DND-41 (cell line): ENCODE measurements around the gene LMF1.

Source experiments
- ATAC-seq: fragments of 200-7000 bp; cut with Tn5 transposase; 3 replicates; pipeline ENCODE4 v1.9.1; 2021; ENCODE audit warnings: low read depth; ENCODE audit not compliant: insufficient read depth
- DNase-seq: peaks from one replicate; pipeline ENCODE4 v3.0.0-alpha.2; 2020
- H2AFZ ChIP-seq: 2 replicates; pipeline ENCODE4 v1.6.0; 2012; ENCODE audit warnings: low read depth, low read length
- H3K27ac ChIP-seq: 2 replicates; pipeline ENCODE4 v1.5.1; 2012; ENCODE audit warnings: low read length, inconsistent platforms
- H3K27me3 ChIP-seq: fragments of 200-600 bp; sonication (generic); 2 replicates; pipeline ENCODE4 v1.6.0; 2012; ENCODE audit warnings: low read length, mild to moderate bottlenecking, inconsistent platforms; ENCODE audit not compliant: insufficient read depth, poor library complexity
- H3K36me3 ChIP-seq: 2 replicates; pipeline ENCODE4 v1.5.1; 2012; ENCODE audit warnings: low read length, inconsistent platforms; ENCODE audit not compliant: insufficient read depth
- H3K4me1 ChIP-seq: 2 replicates; pipeline ENCODE4 v1.5.1; 2012; ENCODE audit warnings: mild to moderate bottlenecking, low read length; ENCODE audit not compliant: insufficient read depth
- H3K4me2 ChIP-seq: 2 replicates; pipeline ENCODE4 v1.6.0; 2012; ENCODE audit warnings: mild to moderate bottlenecking, moderate library complexity, low read length, inconsistent platforms; ENCODE audit not compliant: insufficient read depth
- H3K4me3 ChIP-seq, 2 experiments: fragments of 200-600 bp in 1 of 2; shearing (Covaris generic) in 1 of 2; 2 replicates each; pipeline ENCODE4 v1.5.1; 2012 to 2016; ENCODE audit warnings: inconsistent platforms in 2 of 2, low read length in 2 of 2, mild to moderate bottlenecking in 2 of 2, low read depth in 1 of 2, moderate library complexity in 1 of 2
- H3K79me2 ChIP-seq: 2 replicates; pipeline ENCODE4 v1.6.0; 2012; ENCODE audit warnings: low read length, inconsistent platforms; ENCODE audit not compliant: insufficient read depth
- H3K9ac ChIP-seq: 2 replicates; pipeline ENCODE4 v1.6.0; 2012; ENCODE audit warnings: low read depth, mild to moderate bottlenecking, inconsistent platforms, low read length, moderate library complexity
- H3K9me3 ChIP-seq: 2 replicates; pipeline ENCODE4 v1.5.1; 2012; ENCODE audit warnings: low read length, moderate library complexity, mild to moderate bottlenecking, inconsistent platforms; ENCODE audit not compliant: insufficient read depth, severe bottlenecking
- H4K20me1 ChIP-seq: 2 replicates; pipeline ENCODE4 v1.6.0; 2012; ENCODE audit warnings: low read length; ENCODE audit not compliant: insufficient read depth
- CTCF ChIP-seq: IDR thresholded peaks from 2 replicates; pipeline ENCODE4 v1.5.1; 2012; ENCODE audit warnings: borderline replicate concordance, low read length, moderate library complexity, mild to moderate bottlenecking; ENCODE audit not compliant: poor library complexity, severe bottlenecking; ENCODE audit errors: extremely low read depth
- EZH2 ChIP-seq: IDR thresholded peaks from 3 replicates; pipeline ENCODE4 v1.6.1; 2012; ENCODE audit warnings: borderline replicate concordance, low read depth, mild to moderate bottlenecking, moderate library complexity, low read length, inconsistent platforms; ENCODE audit not compliant: severe bottlenecking

The LMF1 gene

GRCh38 chr16:938752-939151 is 32.0 kb downstream of the LMF1 start:
- Histone ChIP-seq H3K27me3 (no peaks in the 10 kb centered on the region), H3K4me2 (no peak overlapping the region), H2AFZ (no peak overlapping the region), H3K27ac (no peak overlapping the region), H3K9me3 (peaks cover 18% of the 10 kb centered on the region), H3K4me3 (no peak overlapping the region), H3K36me3 (peaks cover 29% of the 10 kb centered on the region), H4K20me1 (peaks cover 4% of the 10 kb centered on the region; the same call in 1 of the 2 replicates), H3K9ac (no peak overlapping the region), H3K79me2 (no peaks in the 10 kb centered on the region), H3K4me1 (no peaks in the 10 kb centered on the region)
- TF ChIP-seq EZH2 (no peak), CTCF (no peak)
- DNase-seq (no peak), ATAC-seq (no peak)

- Histone ChIP-seq H3K4me3 (no peak overlapping the region), H2AFZ (no peak overlapping the region), H3K79me2 (no peaks in the 10 kb centered on the region), H3K9ac (no peak overlapping the region), H3K4me2 (no peak overlapping the region), H3K4me1 (no peaks in the 10 kb centered on the region), H3K27me3 (no peaks in the 10 kb centered on the region), H3K9me3 (peaks cover 16% of the 10 kb centered on the region), H4K20me1 (peaks cover 4% of the 10 kb centered on the region; the same call in 1 of the 2 replicates), H3K36me3 (peaks cover 34% of the 10 kb centered on the region), H3K27ac (no peak overlapping the region)
- DNase-seq: no peak
- TF ChIP-seq EZH2 (no peak), CTCF (no peak)
- no peak for ATAC-seq
These were observed 32.6 kb downstream of the LMF1 start for GRCh38 chr16:938136-938535.

- no peak overlapping the region for H3K4me2 ChIP-seq
- H3K9me3 ChIP-seq: peaks cover 14% of the 10 kb centered on the region
- no peak for DNase-seq
- no peak overlapping the region for H3K27ac ChIP-seq
- peaks cover 4% of the 10 kb centered on the region; the same call in 1 of the 2 replicates for H4K20me1 ChIP-seq
- H3K79me2 ChIP-seq: no peaks in the 10 kb centered on the region
- ATAC-seq: no peak
- no peaks in the 10 kb centered on the region for H3K4me1 ChIP-seq
- TF ChIP-seq CTCF: no peak
- TF ChIP-seq EZH2: no peak
- H3K4me3 ChIP-seq: no peak overlapping the region
- no peaks in the 10 kb centered on the region for H3K27me3 ChIP-seq
- no peak overlapping the region for H3K9ac ChIP-seq
- no peak overlapping the region for H2AFZ ChIP-seq
- peaks cover 36% of the 10 kb centered on the region for H3K36me3 ChIP-seq
These were observed 33.1 kb downstream of the LMF1 start for GRCh38 chr16:937723-938122.

- DNase-seq: no peak
- Histone ChIP-seq H3K4me1 (no peaks in the 10 kb centered on the region), H3K4me2 (no peak overlapping the region), H3K27ac (no peak overlapping the region), H3K9ac (no peak overlapping the region), H3K79me2 (no peaks in the 10 kb centered on the region), H2AFZ (no peak overlapping the region), H3K27me3 (no peaks in the 10 kb centered on the region), H4K20me1 (peaks cover 4% of the 10 kb centered on the region; the same call in 1 of the 2 replicates), H3K4me3 (no peak overlapping the region), H3K36me3 (peaks cover 34% of the 10 kb centered on the region), H3K9me3 (peaks cover 10% of the 10 kb centered on the region)
- ATAC-seq: no peak
- TF ChIP-seq CTCF (no peak), EZH2 (no peak)
These were observed 33.5 kb downstream of the LMF1 start for GRCh38 chr16:937311-937710.
